ENCODE results near the gene HELB. TPM values are rescaled to one million over a fixed set of nuclear protein-coding genes. Genes with fewer than 3 reads are reported as not detected.

HELB gene
- total RNA-seq, 6 donors from 2014 or later, result 2.0 to 16.4 (median 4.3) TPM

DNA sequence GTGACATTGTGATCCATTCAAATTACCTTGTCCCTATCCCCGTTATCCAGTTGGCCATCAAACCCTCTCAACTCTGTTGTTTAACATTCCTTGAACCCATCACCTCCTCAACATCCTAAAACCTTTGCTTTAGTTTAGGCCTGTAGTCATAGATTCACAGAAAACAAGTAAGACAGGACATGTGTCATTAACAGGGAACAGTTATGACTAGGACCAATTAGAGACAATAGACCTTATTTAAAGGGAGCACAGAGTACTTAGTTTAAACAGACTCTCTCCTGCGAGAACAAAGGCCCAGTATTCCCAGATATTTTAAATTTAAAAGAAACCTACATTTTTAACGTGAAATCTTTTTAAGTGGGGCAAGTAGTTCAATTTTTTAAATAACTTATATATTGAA is 20.0 kb upstream of the HELB start:
- TF ChIP-seq EP300 (IDR thresholded peaks at IDR 0.05) (no peak), POLR2AphosphoS5 (IDR thresholded peaks at IDR 0.05) (no peak), POLR2A (IDR thresholded peaks at IDR 0.05) (no peak)
- TF ChIP-seq, protein P1, sequence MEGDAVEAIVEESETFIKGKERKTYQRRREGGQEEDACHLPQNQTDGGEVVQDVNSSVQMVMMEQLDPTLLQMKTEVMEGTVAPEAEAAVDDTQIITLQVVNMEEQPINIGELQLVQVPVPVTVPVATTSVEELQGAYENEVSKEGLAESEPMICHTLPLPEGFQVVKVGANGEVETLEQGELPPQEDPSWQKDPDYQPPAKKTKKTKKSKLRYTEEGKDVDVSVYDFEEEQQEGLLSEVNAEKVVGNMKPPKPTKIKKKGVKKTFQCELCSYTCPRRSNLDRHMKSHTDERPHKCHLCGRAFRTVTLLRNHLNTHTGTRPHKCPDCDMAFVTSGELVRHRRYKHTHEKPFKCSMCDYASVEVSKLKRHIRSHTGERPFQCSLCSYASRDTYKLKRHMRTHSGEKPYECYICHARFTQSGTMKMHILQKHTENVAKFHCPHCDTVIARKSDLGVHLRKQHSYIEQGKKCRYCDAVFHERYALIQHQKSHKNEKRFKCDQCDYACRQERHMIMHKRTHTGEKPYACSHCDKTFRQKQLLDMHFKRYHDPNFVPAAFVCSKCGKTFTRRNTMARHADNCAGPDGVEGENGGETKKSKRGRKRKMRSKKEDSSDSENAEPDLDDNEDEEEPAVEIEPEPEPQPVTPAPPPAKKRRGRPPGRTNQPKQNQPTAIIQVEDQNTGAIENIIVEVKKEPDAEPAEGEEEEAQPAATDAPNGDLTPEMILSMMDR (IDR thresholded peaks at IDR 0.05), result no peak
- peaks cover 0 to 4% (median 0%) of the 10 kb centered on the region in 4 donors for H3K4me1 ChIP-seq
- ATAC-seq (ENCODE audit: low FRiP score in 2 of 2), result no peak
- H3K4me3 ChIP-seq, result no peak overlapping the region
- H3K9me3 ChIP-seq, result no peaks in the 10 kb centered on the region
- WGBS, 2 donors, result 89 to 90% methylated on average over 3 of the region's 3 CpGs
- no peak overlapping the region for H3K27ac ChIP-seq
- no peaks in the 10 kb centered on the region for H3K27me3 ChIP-seq
- no peak for DNase-seq
- no peaks in the 10 kb centered on the region for H3K36me3 ChIP-seq

DNA sequence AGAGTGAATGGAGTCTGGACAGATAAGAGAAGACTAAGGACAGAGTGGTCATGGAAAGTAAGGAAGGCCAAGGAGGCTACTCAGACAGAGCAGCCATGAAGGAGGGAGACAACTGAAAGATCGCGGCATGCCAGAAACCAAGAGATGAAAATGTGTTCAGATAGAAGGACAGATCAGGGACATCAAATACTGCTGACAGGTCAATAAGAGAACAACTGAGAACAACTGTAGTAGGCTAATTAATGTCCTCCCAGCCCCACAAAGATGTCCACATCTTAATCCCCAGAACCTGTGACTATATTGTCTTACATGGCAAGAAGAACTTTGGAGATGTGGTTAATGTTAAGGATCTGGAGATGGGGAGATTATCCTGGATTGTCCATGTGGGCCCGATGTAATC is 15.0 kb upstream of the HELB start:
- TF ChIP-seq EP300 (IDR thresholded peaks at IDR 0.05) (no peak), POLR2A (IDR thresholded peaks at IDR 0.05) (no peak), POLR2AphosphoS5 (IDR thresholded peaks at IDR 0.05) (no peak)
- TF ChIP-seq, protein P1 (IDR thresholded peaks at IDR 0.05), result no peak
- 96 to 99% methylated on average over 3 of the region's 3 CpGs for WGBS, 2 donors

DNA sequence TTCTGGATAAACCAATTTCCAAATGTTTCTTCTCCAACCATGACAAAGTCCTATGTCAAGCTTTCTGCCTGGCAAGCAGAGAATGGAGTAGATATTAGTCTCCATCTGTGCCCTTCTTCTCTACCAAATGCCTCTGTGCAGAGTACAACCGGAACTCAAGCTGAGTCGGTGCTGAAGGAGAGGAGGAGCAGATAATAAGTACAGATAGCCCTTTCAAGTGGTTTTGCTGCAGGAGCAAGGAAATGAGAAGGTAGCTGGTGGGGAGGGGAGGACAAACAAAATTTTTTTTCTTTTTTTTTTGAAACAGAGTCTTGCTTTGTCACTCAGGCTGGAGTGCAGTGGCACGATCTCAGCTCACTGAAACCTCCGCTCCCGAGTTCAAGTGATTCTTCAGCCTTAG is 14.2 kb upstream of the HELB start:
- ATAC-seq (ENCODE audit: low FRiP score in 2 of 2) (no peak), DNase-seq (no peak)
- WGBS, 2 donors, result 64 to 71% methylated on average over 5 of the region's 5 CpGs
- Histone ChIP-seq H3K27ac (no peak overlapping the region), H3K4me1 (no peaks in the 10 kb centered on the region), H3K4me3 (no peak overlapping the region), H3K36me3 (no peaks in the 10 kb centered on the region), H3K9me3 (no peaks in the 10 kb centered on the region), H3K27me3 (no peaks in the 10 kb centered on the region)
- no peak for TF ChIP-seq EP300 (IDR thresholded peaks at IDR 0.05)
- no peak for TF ChIP-seq POLR2AphosphoS5 (IDR thresholded peaks at IDR 0.05)
- TF ChIP-seq, protein P1 (IDR thresholded peaks at IDR 0.05), result no peak
- no peak for TF ChIP-seq POLR2A (IDR thresholded peaks at IDR 0.05)

More for the DNA sequence above, 15.0 kb upstream of the HELB start:
- no peaks in the 10 kb centered on the region for H3K36me3 ChIP-seq
- H3K9me3 ChIP-seq, result no peaks in the 10 kb centered on the region
- H3K27me3 ChIP-seq, result no peaks in the 10 kb centered on the region
- H3K4me1 ChIP-seq, result no peaks in the 10 kb centered on the region
- H3K4me3 ChIP-seq, result no peak overlapping the region
- no peak for ATAC-seq (ENCODE audit: low FRiP score in 2 of 2)
- H3K27ac ChIP-seq, result no peak overlapping the region
- DNase-seq, result no peak

DNA sequence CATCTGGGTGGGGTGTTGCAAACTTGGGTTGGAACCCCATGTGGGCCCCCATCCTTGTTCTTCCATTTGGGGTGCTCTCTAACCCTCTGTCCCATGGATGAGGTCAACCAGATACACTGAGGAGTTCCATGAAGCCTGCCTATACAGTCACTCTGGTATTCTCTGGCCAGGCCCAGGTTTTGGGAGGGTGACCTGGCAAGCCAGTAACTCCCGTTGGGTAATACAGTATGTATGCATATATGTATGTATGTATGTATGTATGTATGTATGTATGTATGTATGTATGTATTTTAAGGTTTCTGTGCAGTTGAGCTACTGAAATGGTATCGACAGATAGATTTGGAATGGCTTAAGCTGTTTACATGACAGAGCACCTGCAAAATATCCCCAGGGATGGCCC is 12.8 kb upstream of the HELB start:
- no peak for ATAC-seq (ENCODE audit: low FRiP score in 2 of 2)
- Histone ChIP-seq H3K4me3 (no peak overlapping the region), H3K9me3 (no peaks in the 10 kb centered on the region), H3K4me1 (no peaks in the 10 kb centered on the region), H3K27ac (no peak overlapping the region), H3K27me3 (no peaks in the 10 kb centered on the region), H3K36me3 (no peaks in the 10 kb centered on the region)
- 89 to 97% methylated on average over 2 of the region's 2 CpGs for WGBS, 2 donors
- TF ChIP-seq, protein P1 (IDR thresholded peaks at IDR 0.05), result no peak
- TF ChIP-seq EP300 (IDR thresholded peaks at IDR 0.05), result no peak
- DNase-seq, result no peak

DNA sequence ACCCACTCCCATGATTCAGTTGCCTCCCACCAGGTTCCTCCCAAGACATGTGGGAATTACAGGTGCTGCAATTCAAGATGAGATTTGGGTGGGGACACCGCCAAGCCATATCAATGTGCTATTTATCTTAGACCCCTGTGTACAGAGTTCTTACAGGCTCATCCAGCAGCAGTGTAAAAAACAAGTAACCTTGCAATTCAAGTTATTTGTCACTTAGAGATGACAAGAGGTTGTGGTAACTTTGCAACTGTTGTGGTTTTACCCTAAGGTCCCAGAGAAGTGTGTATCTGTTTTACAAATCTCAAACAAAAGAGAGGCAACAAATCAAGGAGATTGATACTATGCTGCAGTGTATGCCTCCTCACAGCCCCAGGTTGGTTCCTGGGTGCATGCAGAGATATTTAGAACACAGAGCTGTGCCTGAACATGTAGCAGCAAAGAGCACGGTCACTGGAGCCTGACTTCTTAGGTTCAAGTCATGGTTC is 11.5 kb upstream of the HELB start:
- Histone ChIP-seq H3K9me3 (no peaks in the 10 kb centered on the region), H3K36me3 (no peaks in the 10 kb centered on the region), H3K4me3 (no peak overlapping the region), H3K4me1 (no peaks in the 10 kb centered on the region), H3K27me3 (no peaks in the 10 kb centered on the region), H3K27ac (no peak overlapping the region)
- 72 to 74% methylated on average over 2 of the region's 2 CpGs for WGBS, 2 donors
- DNase-seq (no peak), ATAC-seq (ENCODE audit: low FRiP score in 2 of 2) (no peak)
- TF ChIP-seq EP300 (IDR thresholded peaks at IDR 0.05) (no peak), POLR2AphosphoS5 (IDR thresholded peaks at IDR 0.05) (no peak), POLR2A (IDR thresholded peaks at IDR 0.05) (no peak)
- TF ChIP-seq, protein P1 (IDR thresholded peaks at IDR 0.05), result no peak

Measured in upper lobe of left lung (tissue), 6 donors.